ENCODE measurements around the gene CERS4. TPM values are rescaled to one million over a fixed set of nuclear protein-coding genes. Genes with fewer than 3 reads are reported as not detected.
"Not testable (repeated sequence)": the region's sequence is repeated elsewhere in the genome, so short reads cannot be mapped to it uniquely, and the experiment has no call there.

Gene CERS4
- total RNA-seq, 1 experiment from 2014 or later, result 7.2 TPM

- no peaks in the 10 kb centered on the region for H4K20me1 ChIP-seq (ENCODE audit: insufficient read depth)
- H3F3A ChIP-seq (ENCODE audit: insufficient read depth, low read depth), result peaks cover 4% of the 10 kb centered on the region; the same call in 1 of the 2 replicates
- no peak overlapping the region for H3K27ac ChIP-seq
- no peak overlapping the region for H3K4me3 ChIP-seq
- H3K27me3 ChIP-seq (ENCODE audit: insufficient read depth, low read depth), result no peaks in the 10 kb centered on the region
- DNase-seq, result no peak
- no peak overlapping the region for H2AFZ ChIP-seq
- H3K36me3 ChIP-seq (ENCODE audit: low read depth), result no peaks in the 10 kb centered on the region
- H3K4me2 ChIP-seq, result no peak overlapping the region
- no peaks in the 10 kb centered on the region for H3K79me2 ChIP-seq (ENCODE audit: low read depth)
- no peak for TF ChIP-seq CTCF (conservative IDR thresholded peaks at IDR 0.05)
- TF ChIP-seq EZH2 (IDR thresholded peaks at IDR 0.05; ENCODE audit: low read depth), result no peak
- no TSS peak for BruUV-seq (replicated peaks)
- peaks cover 13% of the 10 kb centered on the region for H3K4me1 ChIP-seq (replicated peaks; ENCODE audit: insufficient read depth)
- ChIA-PET POLR2A (ENCODE audit: unreplicated experiment) (no interaction called here), CTCF (no interaction called here)
- H3K9me2 ChIP-seq (ENCODE audit: insufficient read depth), result no peaks in the 10 kb centered on the region
- H3K9me3 ChIP-seq (ENCODE audit: insufficient read depth, low read depth), result no peaks in the 10 kb centered on the region; the same call in 1 of the 2 replicates
- intact Hi-C loops (cut with micrococcal nuclease; ENCODE audit: unreplicated experiment), result no loop called here
These were observed 35.3 kb downstream of the CERS4 start for GRCh38 chr19:8244442-8244841.

GRCh38 chr19:8245869-8246835 is 37.0 kb downstream of the CERS4 start:
- no peaks in the 10 kb centered on the region for H3K27me3 ChIP-seq (ENCODE audit: insufficient read depth, low read depth)
- H3K27ac ChIP-seq, result no peak overlapping the region
- H3K9me3 ChIP-seq (ENCODE audit: insufficient read depth, low read depth), result no peaks in the 10 kb centered on the region
- H3K4me3 ChIP-seq, result no peak overlapping the region
- BruUV-seq (replicated peaks), result no TSS peak
- no peaks in the 10 kb centered on the region for H3K36me3 ChIP-seq (ENCODE audit: low read depth)
- ChIA-PET POLR2A (ENCODE audit: unreplicated experiment) (interaction anchor here (0.7 kb wide), 1 partner anchor 319 kb away, joined by 10 read pairs; no protein-coding TSS in a partner anchor), CTCF (no interaction called here)
- intact Hi-C loops (cut with micrococcal nuclease; ENCODE audit: unreplicated experiment), result no loop called here
- peaks cover under 1% of the 10 kb centered on the region; the same call in 1 of the 2 replicates for H3K4me1 ChIP-seq (replicated peaks; ENCODE audit: insufficient read depth)
- peaks cover 4% of the 10 kb centered on the region; the same call in 1 of the 2 replicates for H3F3A ChIP-seq (ENCODE audit: insufficient read depth, low read depth)
- no peak for TF ChIP-seq EZH2 (IDR thresholded peaks at IDR 0.05; ENCODE audit: low read depth)
- TF ChIP-seq CTCF (conservative IDR thresholded peaks at IDR 0.05), result no peak
- H3K4me2 ChIP-seq, result no peak overlapping the region
- no peaks in the 10 kb centered on the region for H4K20me1 ChIP-seq (ENCODE audit: insufficient read depth)
- no peak overlapping the region for H2AFZ ChIP-seq
- H3K9me2 ChIP-seq (ENCODE audit: insufficient read depth), result no peaks in the 10 kb centered on the region
- H3K79me2 ChIP-seq (ENCODE audit: low read depth), result no peaks in the 10 kb centered on the region
- no peak for DNase-seq

- H3K27ac ChIP-seq; H3K4me2 ChIP-seq; H3K9me2 ChIP-seq (ENCODE audit: insufficient read depth); H4K20me1 ChIP-seq (ENCODE audit: insufficient read depth); POLR2A ChIA-PET (ENCODE audit: unreplicated experiment); H3K4me1 ChIP-seq (replicated peaks; ENCODE audit: insufficient read depth); H3K9me3 ChIP-seq (ENCODE audit: insufficient read depth, low read depth); DNase-seq; BruUV-seq (replicated peaks); H3F3A ChIP-seq (ENCODE audit: insufficient read depth, low read depth); intact Hi-C loops (cut with micrococcal nuclease; ENCODE audit: unreplicated experiment); H3K36me3 ChIP-seq (ENCODE audit: low read depth); H3K4me3 ChIP-seq; H3K27me3 ChIP-seq (ENCODE audit: insufficient read depth, low read depth); H2AFZ ChIP-seq; CTCF ChIA-PET; H3K79me2 ChIP-seq (ENCODE audit: low read depth): not testable (repeated sequence)
These were observed 38.1 kb downstream of the CERS4 start for GRCh38 chr19:8247129-8247890.
